Measurements from ENCODE around the gene PRKAG2. TPM values are rescaled to one million over a fixed set of nuclear protein-coding genes. Genes with fewer than 3 reads are reported as not detected.
A peak's percentile ranks its signal among the peaks of the same experiment; 100 is the strongest.

The PRKAG2 gene
- total and polyA plus RNA-seq, 2 of the 13 experiments (the other 11 are each of a cell fraction or from before 2014, with no cell fraction given), result 0.90 to 1.3 TPM

DNA sequence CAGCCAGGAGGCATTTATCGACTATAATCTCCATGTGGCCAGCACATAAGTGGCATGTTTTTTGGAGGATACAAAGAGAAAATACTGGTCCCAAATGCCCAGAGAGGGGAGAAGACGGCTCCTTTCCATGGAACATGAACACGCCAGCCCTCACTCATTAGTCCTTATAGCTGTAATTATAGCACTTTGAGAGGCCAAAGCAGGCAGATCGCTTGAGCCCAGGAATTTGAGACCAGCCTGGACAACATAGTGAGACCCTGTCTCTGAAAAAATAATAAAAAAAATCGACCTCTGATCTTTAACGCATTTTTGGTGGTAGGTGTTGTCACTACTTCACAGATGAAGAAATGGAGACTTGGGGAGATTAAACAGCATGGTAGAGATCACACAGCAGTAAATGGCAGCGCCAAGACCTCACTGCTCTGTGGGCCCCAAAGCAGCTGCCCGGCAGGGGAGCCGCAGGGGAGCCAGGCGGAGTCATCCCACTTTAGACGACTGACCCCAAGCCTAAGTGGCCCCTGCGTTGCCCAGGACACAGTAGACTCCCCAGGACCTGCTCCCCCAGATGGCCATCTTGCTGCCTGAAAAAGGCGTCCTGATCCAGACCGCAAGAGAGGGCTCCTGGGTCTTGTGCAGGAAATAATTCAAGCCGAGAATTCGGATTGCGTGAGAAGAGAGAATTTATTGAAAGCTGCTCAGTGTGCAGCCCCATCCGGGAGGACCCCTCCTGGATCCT lies 21.2 kb upstream of the PRKAG2 start (continued):
- TF ChIP-seq NR0B2 (CRISPR knock-in tag; IDR thresholded peaks at IDR 0.05) (no peak), RFXAP (CRISPR knock-in tag; IDR thresholded peaks at IDR 0.05; ENCODE audit: borderline replicate concordance) (no peak)

DNA sequence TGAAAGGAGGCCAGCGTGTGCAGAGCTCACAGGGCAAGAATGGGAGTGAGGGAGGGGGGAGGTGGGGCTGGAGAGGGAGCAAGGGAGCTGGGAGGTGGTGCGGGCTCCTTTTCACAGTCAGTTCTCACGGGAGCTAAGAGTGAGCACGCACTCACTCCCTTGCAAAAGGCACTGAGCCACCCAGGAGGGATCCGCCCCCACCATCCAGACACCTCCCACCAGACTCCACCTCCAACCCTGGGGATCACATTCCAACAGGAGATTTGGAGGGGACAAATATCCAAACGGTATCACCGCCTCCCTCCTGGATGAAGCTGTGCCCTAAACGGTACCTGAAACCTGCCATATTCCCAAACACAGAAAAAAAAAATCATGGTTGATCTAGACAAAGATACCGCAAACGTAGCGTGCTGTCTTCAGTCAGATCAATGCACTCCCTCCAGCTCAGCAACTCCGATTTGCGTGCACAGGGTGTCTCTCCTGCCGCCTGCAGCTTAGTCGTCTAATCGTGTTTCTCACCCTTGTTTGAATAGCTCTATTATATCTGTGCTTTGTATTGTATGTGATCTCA lies 20.3 kb upstream of the PRKAG2 start:
- ChIA-PET POLR2A (no interaction called here), CTCF (ENCODE audit: low intra/inter-chr PET ratio, low total read pairs) (no interaction called here)
- Histone ChIP-seq H3K79me2 (ENCODE audit: insufficient read depth, low read length) (no peaks in the 10 kb centered on the region), H3K4me2 (ENCODE audit: low read depth, low read length) (0 out of 2 replicates have a peak overlapping the region, but pooled peaks have one; percentile 15), H3K27ac (ENCODE audit: extremely low read length, insufficient read depth, low read length) (no peak overlapping the region), H4K20me1 (ENCODE audit: insufficient read depth, low read length) (no peaks in the 10 kb centered on the region), H3K27me3 (ENCODE audit: control insufficient read depth in 1 of 2, insufficient read depth in 2 of 2, low read length in 2 of 2) (peaks cover 1 to 42% of the 10 kb centered on the region in 2 experiments; a peak in 3 of 5 replicates), H2AFZ (ENCODE audit: low read length) (no peak overlapping the region), H3K9ac (ENCODE audit: insufficient read depth, low read depth, low read length) (no peak overlapping the region), H3K4me3 (replicated peaks in 1 of 3; ENCODE audit: insufficient read depth in 1 of 3, low read depth in 2 of 3, low read length in 3 of 3) (no peak overlapping the region), H3K4me1 (ENCODE audit: insufficient read depth, low read length) (peaks cover 17% of the 10 kb centered on the region; the same call in 1 of the 2 replicates), H3K9me3 (ENCODE audit: low read length) (no peaks in the 10 kb centered on the region), H3K36me3 (replicated peaks in 1 of 2; ENCODE audit: control insufficient read depth in 1 of 2, insufficient read depth in 2 of 2, low read length in 2 of 2) (no peaks in the 10 kb centered on the region)
- BruUV-seq (replicated peaks), result no TSS peak
- no peak for DNase-seq (ENCODE audit: low spot score)
- TF ChIP-seq TBL1XR1 (IDR thresholded peaks at IDR 0.05; ENCODE audit: borderline replicate concordance, low read length, partially characterized antibody) (no peak), REXO4 (CRISPR knock-in tag; IDR thresholded peaks at IDR 0.05; ENCODE audit: borderline replicate concordance) (no peak), JUN (CRISPR knock-in tag; IDR thresholded peaks at IDR 0.05) (no peak)
- WGBS (ENCODE audit: low lambda C conversion rate), result 14% methylated on average over 14 of the region's 16 CpGs
- in situ Hi-C loops (cut with HindIII; ENCODE audit: extremely low pct_ligation_motif_present, low pct_unique_long_range_greater_than_20kb), result no loop called here
- ATAC-seq, result peak; percentile 56
- no peak for FAIRE-seq
- intact Hi-C loops (cut with micrococcal nuclease; ENCODE audit: unreplicated experiment), result no loop called here
